K562 (cell line): ENCODE results near the gene ERBB4.

ENCODE experiments used
- EP300 ChIP-seq: IDR thresholded peaks from 2 replicates; pipeline ENCODE4 v1.6.1; 2012; ENCODE audit warnings: low read length, improper control_type of control experiment
- MAFK ChIP-seq: IDR thresholded peaks from 2 replicates; pipeline ENCODE4 v1.6.1; 2011; ENCODE audit warnings: low read length, improper control_type of control experiment
- MAX ChIP-seq: sonication (generic); formaldehyde crosslinking; IDR thresholded peaks from 2 replicates; pipeline ENCODE4 v1.9.0; 2022; ENCODE audit warnings: mild to moderate bottlenecking, missing genetic modification reagents
- MYC ChIP-seq, 2 experiments: fragments of 250-450 bp in 1 of 2; sonication (Bioruptor Pico) in 1 of 2; IDR thresholded peaks; 2 replicates each; pipeline versions ENCODE4 v1.5.1 to v1.6.1; 2012 to 2021; ENCODE audit warnings: low read depth in 2 of 2, borderline replicate concordance in 1 of 2, improper control_type of control experiment in 1 of 2, low read length in 1 of 2, mild to moderate bottlenecking in 1 of 2, moderate library complexity in 1 of 2

- TF ChIP-seq MAX (no peak), EP300 (no peak), MAFK (no peak), MYC (IDR thresholded peaks at IDR 0.05; ENCODE audit: low read depth, low read length) (no peak), MYC (CRISPR knock-in tag; IDR thresholded peaks at IDR 0.05; ENCODE audit: borderline replicate concordance, low read depth) (no peak)
Measured at GRCh38 chr2:211709389-211709788, 829.2 kb downstream of the ERBB4 start.
